Right atrium auricular region (tissue), 2 donors: ENCODE results near the gene DLST. TPM values are rescaled to one million over a fixed set of nuclear protein-coding genes. Genes with fewer than 3 reads are reported as not detected.

ENCODE experiments used
- DNase-seq: peaks from one replicate; pipeline ENCODE4 v3.0.0-alpha.2; 2019; ENCODE audit warnings: low spot score
- H3K27ac ChIP-seq, 2 donors: fragments of 200-600 bp; sonication (generic); 1 replicate in 1 of 2; 2 replicates in 1 of 2; pipeline ENCODE4 v1.5.1; 2016 to 2019
- H3K27me3 ChIP-seq, 2 donors: fragments of 200-600 bp; sonication (generic); one replicate each; pipeline versions ENCODE4 v1.5.1 to v1.6.0; 2017 to 2019
- H3K36me3 ChIP-seq: fragments of 200-600 bp; sonication (generic); one replicate; pipeline ENCODE4 v1.5.1; 2016
- H3K4me1 ChIP-seq, 2 donors: fragments of 200-600 bp; sonication (generic); one replicate each; pipeline versions ENCODE4 v1.5.1 to v1.6.0; 2017 to 2019
- H3K4me3 ChIP-seq, 2 donors: fragments of 200-600 bp; sonication (generic); 1 replicate in 1 of 2; 2 replicates in 1 of 2; pipeline ENCODE4 v1.5.1; 2017 to 2019; ENCODE audit warnings: mild to moderate bottlenecking in 1 of 2, moderate library complexity in 1 of 2
- H3K9me3 ChIP-seq, 2 donors: fragments of 200-600 bp; sonication (generic); one replicate each; pipeline ENCODE4 v1.5.1; 2019
- CTCF ChIP-seq, 2 donors: fragments of 200-600 bp; sonication (generic); IDR thresholded peaks; one replicate each; pipeline ENCODE4 v1.5.1; 2019; ENCODE audit warnings: antibody characterized with exemption in 2 of 2
- total RNA-seq, 2 donors: library from RNA; depleted of rRNA; stranded (reverse); fragments of >200 nt; gene quantifications; one replicate each; pipeline ENCODE4 v1.1.0, GENCODE V29; 2016

DLST gene
- total RNA-seq = 100 to 1,000 TPM in 1 of 2 donors, 10 to 100 TPM in 1; 71.1 to 105 TPM

- peak within 1 kb of the TSS; percentile 89 to 93 for H3K27ac ChIP-seq
- no peak for TF ChIP-seq CTCF (IDR thresholded peaks at IDR 0.05)
- H3K4me3 ChIP-seq = peak within 1 kb of the TSS; percentile 81 to 90
- H3K36me3 ChIP-seq = no peaks in the 10 kb centered on the region
- no peaks in the 10 kb centered on the region for H3K9me3 ChIP-seq
- H3K27me3 ChIP-seq = no peaks in the 10 kb centered on the region
- peaks cover 0 to 47% of the 10 kb centered on the region in 2 donors for H3K4me1 ChIP-seq
- DNase-seq = peak; percentile 85
These were observed at the start of gene DLST for GRCh38 chr14:74881431-74882102. TSS of gene DLST (plus strand) at chr14:74881916. CDS start at chr14:74881954, 38 bp downstream.

DNA sequence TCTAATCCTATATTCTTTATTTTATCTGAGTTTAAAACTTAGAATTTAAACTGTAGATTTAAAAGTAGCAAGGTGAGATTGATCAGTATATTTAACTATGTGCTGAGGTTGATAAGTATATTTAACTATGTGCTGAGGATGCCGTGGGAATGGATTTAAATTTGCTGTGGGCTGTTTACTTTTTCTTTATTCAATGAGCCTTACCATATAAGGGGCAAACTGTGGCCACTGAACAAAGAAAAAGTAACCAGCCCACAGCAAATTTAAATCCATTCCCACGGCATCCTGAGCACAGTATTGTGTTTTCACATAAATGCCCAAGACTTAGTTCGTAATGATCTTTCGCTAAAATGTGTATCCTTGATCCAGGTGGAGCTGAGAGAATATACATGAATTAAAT, 48.9 kb upstream of the DLST start:
- peaks cover 29% of the 10 kb centered on the region for H3K36me3 ChIP-seq
- no peak for TF ChIP-seq CTCF (IDR thresholded peaks at IDR 0.05)

DNA sequence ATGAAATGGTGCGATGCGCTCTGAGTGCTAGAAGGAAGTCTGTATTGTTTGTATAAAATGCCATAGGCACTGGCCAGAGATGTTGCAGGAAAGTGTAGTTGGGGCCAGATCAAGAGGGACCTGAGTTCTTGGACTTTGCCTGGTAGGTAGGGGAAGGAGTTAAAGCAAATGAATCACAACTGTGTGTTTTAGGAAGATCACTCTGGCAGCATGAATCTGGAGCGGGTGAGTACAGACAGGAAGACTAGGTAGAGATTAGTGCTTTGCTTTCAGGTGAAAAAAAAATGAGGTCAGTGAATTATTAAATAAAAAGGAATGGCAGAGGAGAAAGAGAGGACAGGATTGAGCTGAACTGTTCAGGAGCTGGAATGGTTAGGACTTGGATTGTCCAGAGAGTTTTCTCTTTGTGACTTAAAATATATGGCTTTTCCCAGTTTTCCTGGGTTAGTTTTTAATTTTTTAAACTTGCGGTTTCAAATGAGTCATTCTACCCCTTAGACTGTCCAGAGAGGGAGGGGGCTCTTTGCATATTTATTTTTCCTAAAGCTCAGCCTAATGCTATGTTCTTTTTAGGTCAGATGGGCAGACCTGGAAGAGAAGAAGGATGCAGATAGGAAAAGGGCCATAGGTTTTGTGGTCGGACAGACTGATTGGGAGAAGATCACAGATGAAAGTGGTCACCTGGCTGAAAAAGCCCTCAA, 46.9 kb upstream of the DLST start:
- no peaks in the 10 kb centered on the region for H3K9me3 ChIP-seq
- H3K27me3 ChIP-seq = no peaks in the 10 kb centered on the region
- H3K4me3 ChIP-seq = no peak overlapping the region
- no peak for TF ChIP-seq CTCF (IDR thresholded peaks at IDR 0.05)
- no peaks in the 10 kb centered on the region for H3K4me1 ChIP-seq
- no peak overlapping the region for H3K27ac ChIP-seq
- peaks cover 20% of the 10 kb centered on the region for H3K36me3 ChIP-seq
- no peak for DNase-seq

More for the DNA sequence above, 48.9 kb upstream of the DLST start:
- Histone ChIP-seq H3K4me1 (no peaks in the 10 kb centered on the region), H3K4me3 (no peak overlapping the region), H3K9me3 (no peaks in the 10 kb centered on the region), H3K27me3 (no peaks in the 10 kb centered on the region), H3K27ac (no peak overlapping the region)
- no peak for DNase-seq

- H3K4me1 ChIP-seq = no peaks in the 10 kb centered on the region
- H3K27ac ChIP-seq = no peak overlapping the region
- H3K4me3 ChIP-seq = no peak overlapping the region
- no peak for DNase-seq
- H3K36me3 ChIP-seq = peaks cover 11% of the 10 kb centered on the region
- H3K9me3 ChIP-seq = no peaks in the 10 kb centered on the region
- TF ChIP-seq CTCF (IDR thresholded peaks at IDR 0.05) = no peak
- H3K27me3 ChIP-seq = no peaks in the 10 kb centered on the region
These were observed 46.0 kb upstream of the DLST start for GRCh38 chr14:74835645-74836250.

DNA sequence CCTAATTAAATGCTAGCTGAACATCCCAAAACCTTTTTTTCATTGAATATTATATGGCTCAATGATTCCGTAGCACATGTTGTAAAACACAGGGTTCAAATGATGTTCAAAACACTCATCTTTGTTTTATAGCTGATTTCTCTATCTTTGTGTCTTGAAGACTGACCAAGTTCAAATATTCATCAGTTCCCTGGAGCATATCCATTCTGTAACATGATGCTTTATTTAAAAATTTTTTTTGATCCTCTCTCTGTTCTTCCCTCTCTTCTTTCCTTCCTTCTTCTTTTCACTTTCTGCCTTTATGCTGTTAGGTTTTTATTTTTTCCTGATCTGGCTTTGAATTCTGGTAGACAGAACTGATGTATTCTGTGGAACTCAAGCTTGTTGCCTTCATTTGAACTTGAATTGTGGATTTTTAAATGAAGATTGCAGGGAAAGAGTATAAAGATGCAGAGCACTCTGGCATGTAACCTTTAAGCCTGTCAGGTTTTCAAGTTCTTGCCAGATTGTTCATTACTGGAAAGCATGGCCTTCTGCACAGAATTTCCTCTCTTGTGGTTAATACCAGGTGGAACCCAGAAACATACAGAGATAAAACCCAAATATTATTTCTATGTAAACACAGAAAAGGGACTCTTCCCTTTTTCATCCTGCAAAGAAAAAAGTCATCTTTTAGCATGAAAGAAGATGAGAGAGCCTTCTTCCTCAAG, 45.3 kb upstream of the DLST start:
- TF ChIP-seq CTCF (IDR thresholded peaks at IDR 0.05) = no peak
- Histone ChIP-seq H3K27ac (no peak overlapping the region), H3K9me3 (no peaks in the 10 kb centered on the region), H3K4me3 (no peak overlapping the region), H3K36me3 (peaks cover 6% of the 10 kb centered on the region), H3K4me1 (no peaks in the 10 kb centered on the region), H3K27me3 (no peaks in the 10 kb centered on the region)
- DNase-seq = no peak
